Spleen (tissue), 11 donors: ENCODE data around the gene NAT8L. TPM values are rescaled to one million over a fixed set of nuclear protein-coding genes. Genes with fewer than 3 reads are reported as not detected.

Experiments used
- DNase-seq: peaks from one replicate; pipeline ENCODE4 v3.0.0-alpha.2; 2020
- H3K27ac ChIP-seq, 8 donors: fragments of 200-600 bp; sonication (generic) in 7 of 8; 1 replicate in 4 of 8; 2 replicates in 4 of 8; pipeline versions ENCODE4 v1.5.0 to v1.8.0; 2016 to 2021; ENCODE audit warnings: inconsistent platforms in 4 of 8, mild to moderate bottlenecking in 4 of 8, moderate library complexity in 1 of 8
- H3K27me3 ChIP-seq, 7 donors: fragments of 200-600 bp; sonication (generic) in 6 of 7; replicated peaks in 1 of 7; 1 replicate in 4 of 7; 2 replicates in 3 of 7; pipeline versions ENCODE4 v1.5.0 to v1.8.0; 2016 to 2021; ENCODE audit warnings: inconsistent platforms in 3 of 7, mild to moderate bottlenecking in 1 of 7
- H3K36me3 ChIP-seq, 6 donors: fragments of 200-600 bp; sonication (generic) in 5 of 6; 1 replicate in 4 of 6; 2 replicates in 2 of 6; pipeline versions ENCODE4 v1.5.0 to v1.8.0; 2016 to 2021; ENCODE audit warnings: inconsistent platforms in 2 of 6
- H3K4me1 ChIP-seq, 6 donors: fragments of 200-600 bp; sonication (generic) in 5 of 6; 1 replicate in 3 of 6; 2 replicates in 3 of 6; pipeline versions ENCODE4 v1.5.0 to v1.8.0; 2016 to 2021; ENCODE audit warnings: inconsistent platforms in 3 of 6
- H3K4me3 ChIP-seq, 8 donors: fragments of 200-600 bp; sonication (generic) in 7 of 8; 1 replicate in 4 of 8; 2 replicates in 4 of 8; pipeline versions ENCODE4 v1.5.0 to v1.8.0; 2016 to 2021; ENCODE audit warnings: inconsistent platforms in 4 of 8, mild to moderate bottlenecking in 4 of 8, moderate library complexity in 2 of 8
- H3K9me3 ChIP-seq, 8 donors: fragments of 200-600 bp; sonication (generic) in 7 of 8; 1 replicate in 4 of 8; 2 replicates in 4 of 8; pipeline versions ENCODE4 v1.5.0 to v1.8.0; 2016 to 2021; ENCODE audit warnings: inconsistent platforms in 4 of 8
- POLR2A ChIP-seq, 3 donors: fragments of 450-650 bp; IDR thresholded peaks; one replicate each; pipeline ENCODE4 v1.5.1; 2017; ENCODE audit warnings: antibody characterized with exemption in 3 of 3, mild to moderate bottlenecking in 1 of 3
- POLR2AphosphoS5 ChIP-seq, 3 donors: sonication (generic); formaldehyde crosslinking; IDR thresholded peaks; one replicate each; pipeline ENCODE4 v1.5.1; 2017; ENCODE audit warnings: antibody characterized with exemption in 3 of 3
- WGBS, 5 donors: extraction: QIAGEN DNeasy Blood & Tissue Kit in 3 of 5; methylation state at CpG; one replicate each; pipeline versions ENCODE4 v1.1.5 to v1.1.7; 2013 to 2018; 5-methylcytosine and 5-hydroxymethylcytosine counted together
- intact Hi-C: fragments of 100-400 bp; cut with DNase I; formaldehyde crosslinking; loops from one replicate; pipeline ENCODE4 v1.15.0; 2023; ENCODE audit warnings: low total_unique reads
- polyA plus RNA-seq, 3 donors: library from polyadenylated mRNA; stranded (reverse); fragments of 200-250 nt; gene quantifications; one replicate each; pipeline ENCODE4 v1.2.1, GENCODE V29; 2013
- total RNA-seq, 7 donors: library from RNA; depleted of rRNA in 3 of 7; stranded (reverse); fragments of >200 nt in 3 of 7; fragmentation: NEBNext Ultra II Directional in 4 of 7; extraction: Animal tissue kit (Norgen Biotek cat#: 25700) in 4 of 7; gene quantifications; one replicate each; pipeline versions ENCODE4 v1.1.0 to v1.2.1, GENCODE V29; 2016 to 2021
- TF ChIP-seq, protein P1 (sequence below), 11 experiments: fragments of 200-600 bp in 7 of 11; fragments of 450-650 bp in 4 of 11; sonication (generic) in 4 of 11; IDR thresholded peaks in 8 of 11; conservative IDR thresholded peaks in 3 of 11; 1 replicate in 7 of 11; 2 replicates in 4 of 11; pipeline versions ENCODE4 v1.4.0 to v1.8.0; 2016 to 2021; ENCODE audit warnings: antibody characterized with exemption in 11 of 11, inconsistent platforms in 4 of 11, mild to moderate bottlenecking in 1 of 11
- donor health status: healthy with polysubstance abuse.
- donor health status: DM: no; HTN: no; CAD: no; lungs with moderate emphysema.
- donor health status: DM: no; HTN: no; CAD: no.
- donor health status: Bipolar disorder and iron deficiency.
- donor health status: healthy.
- donor health status: DM: no; HTN: no; CAD: no.
- donor health status: DM: yes; HTN: yes; CAD: no.

Gene NAT8L
- total and polyA plus RNA-seq, 10 donors, result 0.13 to 3.1 (median 0.72) TPM

DNA sequence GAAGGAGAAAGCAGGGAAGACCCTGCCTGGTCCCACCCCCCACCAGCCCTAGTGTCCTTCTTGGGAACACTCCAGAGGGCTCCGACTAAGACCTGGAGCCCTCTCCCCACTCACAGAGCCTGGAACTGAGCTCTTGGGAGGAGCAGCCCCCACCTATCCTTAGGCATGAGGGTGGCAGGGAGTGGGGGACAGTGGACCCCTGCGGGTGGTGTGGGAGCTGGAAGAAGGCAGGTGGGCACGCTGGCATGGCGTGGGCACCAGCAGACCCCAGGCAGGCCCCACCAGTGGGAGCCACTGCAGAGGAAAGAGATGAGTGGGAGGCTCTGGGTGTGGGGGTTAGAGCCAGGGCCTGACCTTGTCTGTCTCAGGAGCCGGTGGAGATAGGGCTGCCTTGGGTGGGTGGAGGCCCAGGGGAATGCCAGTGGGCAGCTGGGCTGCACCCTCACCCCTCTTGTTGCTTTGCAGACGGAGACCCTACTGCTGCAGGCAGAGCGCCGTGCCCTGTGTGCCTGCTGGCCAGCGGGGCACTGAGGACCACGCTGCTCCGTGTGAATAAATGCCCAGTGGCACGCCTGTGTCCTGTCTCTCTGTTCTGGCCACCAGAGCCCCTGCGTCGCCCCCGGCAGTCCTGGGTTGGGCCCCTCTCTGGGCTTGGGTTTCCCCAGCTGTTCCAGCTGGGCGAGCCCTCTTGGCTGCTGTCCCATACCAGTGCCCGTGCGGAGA, 15.6 kb upstream of the NAT8L start:
- peaks cover 9 to 38% (median 25%) of the 10 kb centered on the region in 6 donors for H3K4me1 ChIP-seq
- peak; percentile 69 for DNase-seq
- H3K27me3 ChIP-seq, result peaks cover 0 to 80% (median 43%) of the 10 kb centered on the region in 7 donors

DNA sequence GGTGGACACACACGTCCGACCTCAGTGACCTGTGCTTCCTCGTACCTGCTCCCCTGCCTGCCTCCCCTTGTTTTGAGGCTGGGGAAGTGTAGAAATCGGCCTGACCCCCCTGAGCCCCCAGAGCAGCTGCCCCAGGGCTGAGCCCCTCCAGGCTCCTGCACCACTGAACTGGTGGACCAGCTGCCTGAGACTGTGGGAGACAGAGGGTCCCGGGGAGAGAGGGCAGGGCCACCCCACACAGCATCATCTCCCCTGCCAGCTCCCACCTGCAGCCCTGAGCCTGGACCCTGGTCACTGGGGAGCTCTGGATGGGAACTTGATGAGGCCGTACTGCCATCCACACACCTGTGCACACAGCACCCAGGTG, 15.0 kb upstream of the NAT8L start:
- no peak for DNase-seq
- H3K4me1 ChIP-seq, result peaks cover 9 to 38% (median 25%) of the 10 kb centered on the region in 6 donors
- peaks cover 0 to 4% (median 0%) of the 10 kb centered on the region in 6 donors for H3K36me3 ChIP-seq
- TF ChIP-seq POLR2AphosphoS5 (IDR thresholded peaks at IDR 0.05), result no peak
- no peak for TF ChIP-seq POLR2A (IDR thresholded peaks at IDR 0.05)
- TF ChIP-seq, protein P1, sequence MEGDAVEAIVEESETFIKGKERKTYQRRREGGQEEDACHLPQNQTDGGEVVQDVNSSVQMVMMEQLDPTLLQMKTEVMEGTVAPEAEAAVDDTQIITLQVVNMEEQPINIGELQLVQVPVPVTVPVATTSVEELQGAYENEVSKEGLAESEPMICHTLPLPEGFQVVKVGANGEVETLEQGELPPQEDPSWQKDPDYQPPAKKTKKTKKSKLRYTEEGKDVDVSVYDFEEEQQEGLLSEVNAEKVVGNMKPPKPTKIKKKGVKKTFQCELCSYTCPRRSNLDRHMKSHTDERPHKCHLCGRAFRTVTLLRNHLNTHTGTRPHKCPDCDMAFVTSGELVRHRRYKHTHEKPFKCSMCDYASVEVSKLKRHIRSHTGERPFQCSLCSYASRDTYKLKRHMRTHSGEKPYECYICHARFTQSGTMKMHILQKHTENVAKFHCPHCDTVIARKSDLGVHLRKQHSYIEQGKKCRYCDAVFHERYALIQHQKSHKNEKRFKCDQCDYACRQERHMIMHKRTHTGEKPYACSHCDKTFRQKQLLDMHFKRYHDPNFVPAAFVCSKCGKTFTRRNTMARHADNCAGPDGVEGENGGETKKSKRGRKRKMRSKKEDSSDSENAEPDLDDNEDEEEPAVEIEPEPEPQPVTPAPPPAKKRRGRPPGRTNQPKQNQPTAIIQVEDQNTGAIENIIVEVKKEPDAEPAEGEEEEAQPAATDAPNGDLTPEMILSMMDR (IDR thresholded peaks at IDR 0.05 in 8 of 11, conservative IDR thresholded peaks at IDR 0.05 in 3 of 11), result no peak
- H3K4me3 ChIP-seq, result no peak overlapping the region
- WGBS, 5 donors, result 84 to 96% (median 86%) methylated on average over 6 of the region's 6 CpGs
- H3K27me3 ChIP-seq, result peaks cover 0 to 75% (median 43%) of the 10 kb centered on the region in 7 donors
- peaks cover 0 to 5% (median 0%) of the 10 kb centered on the region in 8 donors for H3K9me3 ChIP-seq
- no peak overlapping the region for H3K27ac ChIP-seq
- intact Hi-C loops, result no loop called here

More for the DNA sequence above, 15.6 kb upstream of the NAT8L start:
- TF ChIP-seq POLR2AphosphoS5 (IDR thresholded peaks at IDR 0.05) (no peak), POLR2A (IDR thresholded peaks at IDR 0.05) (no peak)
- TF ChIP-seq, protein P1 (IDR thresholded peaks at IDR 0.05 in 8 of 11, conservative IDR thresholded peaks at IDR 0.05 in 3 of 11), result no peak
- H3K36me3 ChIP-seq, result peaks cover 0 to 4% (median 0%) of the 10 kb centered on the region in 6 donors
- H3K9me3 ChIP-seq, result peaks cover 0 to 5% (median 0%) of the 10 kb centered on the region in 8 donors
- 85 to 95% (median 93%) methylated on average over 10 to 18 of the region's 18 CpGs for WGBS, 5 donors
- no peak overlapping the region for H3K27ac ChIP-seq
- intact Hi-C loops, result no loop called here
- H3K4me3 ChIP-seq, result peak overlapping the region in 1 of 8 donors; percentile 92

DNA sequence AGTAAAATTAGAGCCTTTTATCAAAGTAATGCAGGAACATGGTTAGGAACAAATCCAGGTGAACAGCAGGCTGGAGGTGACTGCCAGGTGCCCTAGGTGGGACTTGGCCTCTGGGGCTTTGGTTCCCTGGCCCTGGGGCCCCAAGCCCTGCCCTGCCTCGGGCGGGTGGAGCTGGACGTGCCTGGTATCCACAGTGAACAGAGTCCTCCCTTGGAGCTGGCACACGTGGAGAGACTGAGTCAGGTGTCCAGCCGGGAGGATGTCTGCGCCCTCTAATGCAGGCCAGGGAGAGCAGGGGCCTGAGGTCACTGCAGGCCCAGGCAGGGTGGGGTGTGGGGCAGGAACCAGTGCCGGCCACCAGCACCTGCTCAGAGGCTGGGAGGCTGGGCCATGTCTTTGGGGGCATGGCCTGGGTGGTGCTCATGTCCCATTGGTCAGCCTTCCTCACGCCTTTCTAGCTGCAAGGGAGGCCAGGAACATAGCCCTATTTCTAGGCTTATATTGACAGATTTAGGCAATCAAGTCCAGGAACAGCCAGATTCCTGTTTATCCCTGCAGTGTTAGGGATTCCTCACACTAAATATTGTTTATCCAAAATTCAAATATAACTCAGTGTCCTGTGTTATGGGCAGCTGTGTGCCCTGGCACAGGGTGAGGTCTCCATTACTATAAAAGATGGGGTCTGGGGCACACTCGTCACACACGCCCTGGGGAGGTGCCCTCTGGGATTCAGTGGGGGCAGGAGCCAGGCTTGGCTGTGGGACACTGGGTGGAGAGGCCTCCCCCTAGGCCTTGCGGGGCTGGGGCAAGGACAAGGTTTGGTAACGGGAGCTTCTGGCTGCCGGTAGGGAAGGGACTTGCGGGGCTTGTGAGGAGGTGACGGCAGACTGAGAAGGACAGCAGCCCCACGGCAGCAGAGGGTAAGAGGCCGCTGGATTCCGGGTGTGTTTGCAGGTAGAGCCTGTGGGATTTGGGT, 14.3 kb upstream of the NAT8L start:
- WGBS, 5 donors, result 87 to 94% (median 90%) methylated on average over 14 to 18 of the region's 18 CpGs
- TF ChIP-seq POLR2AphosphoS5 (IDR thresholded peaks at IDR 0.05), result no peak
- no peak for TF ChIP-seq POLR2A (IDR thresholded peaks at IDR 0.05)
- TF ChIP-seq, protein P1 (IDR thresholded peaks at IDR 0.05 in 8 of 11, conservative IDR thresholded peaks at IDR 0.05 in 3 of 11), result no peak
- Histone ChIP-seq H3K4me1 (peaks cover 9 to 38% (median 25%) of the 10 kb centered on the region in 6 donors), H3K36me3 (peaks cover 0 to 4% (median 0%) of the 10 kb centered on the region in 6 donors), H3K9me3 (peaks cover 0 to 5% (median 0%) of the 10 kb centered on the region in 8 donors), H3K27me3 (peaks cover 0 to 67% (median 38%) of the 10 kb centered on the region in 7 donors), H3K27ac (no peak overlapping the region), H3K4me3 (no peak overlapping the region)
- intact Hi-C loops, result no loop called here
- peak; percentile 58 for DNase-seq
